Suprapubic skin (tissue), 4 donors: ENCODE results near the gene PLXNB2.

ENCODE experiments used
- EP300 ChIP-seq: sonication (generic); formaldehyde crosslinking; IDR thresholded peaks from one replicate; pipeline ENCODE4 v1.6.1; 2017; ENCODE audit warnings: antibody characterized with exemption
- POLR2A ChIP-seq, 2 donors: fragments of 450-650 bp; IDR thresholded peaks; one replicate each; pipeline ENCODE4 v1.6.1; 2017; ENCODE audit warnings: antibody characterized with exemption in 2 of 2, mild to moderate bottlenecking in 2 of 2, moderate library complexity in 2 of 2
- POLR2AphosphoS5 ChIP-seq, 3 donors: sonication (generic); formaldehyde crosslinking; IDR thresholded peaks; one replicate each; pipeline ENCODE4 v1.6.1; 2017; ENCODE audit warnings: antibody characterized with exemption in 3 of 3
- TF ChIP-seq, protein P1 (sequence below), 2 donors: fragments of 200-600 bp in 1 of 2; fragments of 450-650 bp in 1 of 2; sonication (generic) in 1 of 2; IDR thresholded peaks; one replicate each; pipeline ENCODE4 v1.5.1; 2016 to 2019; ENCODE audit warnings: antibody characterized with exemption in 2 of 2, mild to moderate bottlenecking in 1 of 2, moderate library complexity in 1 of 2

DNA sequence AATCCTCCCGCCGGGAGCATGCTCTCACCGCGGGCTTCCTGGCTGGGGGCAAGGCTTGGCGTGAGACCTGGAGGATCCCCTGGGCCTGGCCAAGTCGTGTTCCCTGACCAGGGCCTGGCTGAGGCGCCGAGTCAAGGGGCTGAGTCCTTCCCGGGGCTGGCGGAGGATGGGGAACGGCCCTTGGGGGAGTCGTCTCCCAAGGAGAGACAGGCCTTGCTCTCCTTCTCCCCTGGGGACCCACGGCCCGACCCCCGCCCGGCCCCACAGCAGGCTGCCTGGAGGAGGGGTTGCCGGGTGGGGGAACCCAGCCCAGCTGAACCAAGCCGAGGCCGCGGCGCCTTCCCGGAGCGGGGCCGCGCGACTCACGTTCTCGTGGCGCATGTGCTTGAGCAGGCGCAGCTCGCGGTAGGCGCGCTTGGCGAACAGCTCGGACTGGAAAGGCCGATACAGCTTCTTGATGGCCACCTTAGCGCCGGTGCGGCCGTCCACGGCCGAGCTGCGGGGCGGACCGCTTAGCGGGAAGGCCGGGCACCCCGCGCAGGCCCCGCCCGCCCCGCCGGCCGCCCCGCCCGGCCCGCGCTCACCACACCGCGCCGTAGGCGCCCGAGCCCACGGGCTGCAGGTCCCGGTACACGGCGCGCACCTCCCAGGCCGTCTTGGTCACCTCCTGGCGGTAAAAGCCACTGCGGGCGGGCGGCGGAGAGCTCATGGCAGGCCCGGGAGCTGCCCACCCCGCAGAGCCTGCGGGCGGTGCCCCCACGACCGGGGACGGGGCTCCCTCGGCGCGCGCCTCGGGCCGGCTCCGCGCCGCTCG is 46.4 kb downstream of the PLXNB2 start:
- TF ChIP-seq, protein P1, sequence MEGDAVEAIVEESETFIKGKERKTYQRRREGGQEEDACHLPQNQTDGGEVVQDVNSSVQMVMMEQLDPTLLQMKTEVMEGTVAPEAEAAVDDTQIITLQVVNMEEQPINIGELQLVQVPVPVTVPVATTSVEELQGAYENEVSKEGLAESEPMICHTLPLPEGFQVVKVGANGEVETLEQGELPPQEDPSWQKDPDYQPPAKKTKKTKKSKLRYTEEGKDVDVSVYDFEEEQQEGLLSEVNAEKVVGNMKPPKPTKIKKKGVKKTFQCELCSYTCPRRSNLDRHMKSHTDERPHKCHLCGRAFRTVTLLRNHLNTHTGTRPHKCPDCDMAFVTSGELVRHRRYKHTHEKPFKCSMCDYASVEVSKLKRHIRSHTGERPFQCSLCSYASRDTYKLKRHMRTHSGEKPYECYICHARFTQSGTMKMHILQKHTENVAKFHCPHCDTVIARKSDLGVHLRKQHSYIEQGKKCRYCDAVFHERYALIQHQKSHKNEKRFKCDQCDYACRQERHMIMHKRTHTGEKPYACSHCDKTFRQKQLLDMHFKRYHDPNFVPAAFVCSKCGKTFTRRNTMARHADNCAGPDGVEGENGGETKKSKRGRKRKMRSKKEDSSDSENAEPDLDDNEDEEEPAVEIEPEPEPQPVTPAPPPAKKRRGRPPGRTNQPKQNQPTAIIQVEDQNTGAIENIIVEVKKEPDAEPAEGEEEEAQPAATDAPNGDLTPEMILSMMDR (IDR thresholded peaks at IDR 0.05) = no peak
- no peak for TF ChIP-seq POLR2AphosphoS5 (IDR thresholded peaks at IDR 0.05)
- no peak for TF ChIP-seq POLR2A (IDR thresholded peaks at IDR 0.05)
- TF ChIP-seq EP300 = no peak
